IMR-90 (cell line): ENCODE data around the gene NKAIN4. TPM values are rescaled to one million over a fixed set of nuclear protein-coding genes. Genes with fewer than 3 reads are reported as not detected.

ENCODE experiments used
- ATAC-seq: fragments of 200-7000 bp; cut with Tn5 transposase; 2 replicates; pipeline ENCODE4 v1.9.1; 2020; ENCODE audit warnings: low read depth, mild to moderate bottlenecking, moderate library complexity
- BruUV-seq: library from RNA; stranded (reverse); fragments of 400-500 nt; replicated peaks from 2 replicates; lab custom pipeline; 2021; lab: Mats Ljungman, UMichigan
- CTCF ChIA-PET: fragments of 300-600 bp; formaldehyde crosslinking; extraction: SDS; loops from one replicate; lab custom pipeline; 2021; ENCODE audit warnings: antibody characterized with exemption; lab: Yijun Ruan, JAX
- POLR2A ChIA-PET: fragments of 300-600 bp; sonication (Branson Sonifier 250); formaldehyde crosslinking; loops from one replicate; lab custom pipeline; 2022; ENCODE audit warnings: antibody characterized with exemption; ENCODE audit not compliant: unreplicated experiment; lab: Charles Lee
- DNase-seq: peaks from one replicate; pipeline ENCODE4 v3.0.0; 2013
- H2AFZ ChIP-seq: replicated peaks from 2 replicates; pipeline ENCODE3; 2013; ENCODE audit warnings: low read length, mild to moderate bottlenecking; ENCODE audit not compliant: poor library complexity
- H2AK5ac ChIP-seq: 2 replicates; pipeline ENCODE4 v1.6.1; 2013; ENCODE audit warnings: low read depth, low read length, inconsistent platforms
- H2AK9ac ChIP-seq: replicated peaks from 2 replicates; pipeline ENCODE3; 2013; ENCODE audit warnings: mild to moderate bottlenecking, low read depth, low read length, moderate library complexity; ENCODE audit not compliant: poor library complexity
- H2BK120ac ChIP-seq: 2 replicates; pipeline ENCODE4 v1.6.1; 2013; ENCODE audit warnings: low read depth, low read length, inconsistent platforms
- H2BK15ac ChIP-seq: 3 replicates; pipeline ENCODE4 v1.6.1; 2013; ENCODE audit warnings: low read depth, low read length, inconsistent platforms
- H2BK20ac ChIP-seq: 2 replicates; pipeline ENCODE4 v1.6.1; 2013; ENCODE audit warnings: low read depth, mild to moderate bottlenecking, inconsistent platforms, low read length, moderate library complexity
- H2BK5ac ChIP-seq: 2 replicates; pipeline ENCODE4 v1.6.1; 2013; ENCODE audit warnings: mild to moderate bottlenecking, low read depth, low read length, inconsistent platforms; ENCODE audit not compliant: poor library complexity, severe bottlenecking
- H3K14ac ChIP-seq: replicated peaks from 2 replicates; pipeline ENCODE4 v1.6.1; 2013; ENCODE audit warnings: low read depth, low read length, inconsistent platforms
- H3K18ac ChIP-seq: 2 replicates; pipeline ENCODE4 v1.6.1; 2013; ENCODE audit warnings: low read depth, low read length, control low read depth
- H3K23ac ChIP-seq: 2 replicates; pipeline ENCODE4 v1.6.1; 2013; ENCODE audit warnings: low read depth, low read length, inconsistent platforms
- H3K27ac ChIP-seq: 2 replicates; pipeline ENCODE4 v1.5.1; 2013; ENCODE audit warnings: mild to moderate bottlenecking, control low read depth, low read length; ENCODE audit not compliant: insufficient read depth
- H3K27me3 ChIP-seq: 2 replicates; pipeline ENCODE4 v1.6.1; 2013; ENCODE audit warnings: low read length; ENCODE audit not compliant: control insufficient read depth, insufficient read depth
- H3K36me3 ChIP-seq: 2 replicates; pipeline ENCODE4 v1.6.1; 2013; ENCODE audit warnings: low read length, mixed read lengths; ENCODE audit not compliant: control insufficient read depth, insufficient read depth
- H3K4ac ChIP-seq: 2 replicates; pipeline ENCODE4 v1.6.1; 2013; ENCODE audit warnings: low read depth, low read length, inconsistent platforms
- H3K4me1 ChIP-seq: 2 replicates; pipeline ENCODE4 v1.6.1; 2013; ENCODE audit warnings: low read length, mixed read lengths; ENCODE audit not compliant: control insufficient read depth, insufficient read depth
- H3K4me2 ChIP-seq: 2 replicates; pipeline ENCODE4 v1.6.1; 2013; ENCODE audit warnings: low read depth, mild to moderate bottlenecking, control low read depth, low read length, moderate library complexity
- H3K4me3 ChIP-seq: 2 replicates; pipeline ENCODE4 v1.5.1; 2013; ENCODE audit warnings: low read depth, mild to moderate bottlenecking, control low read depth, low read length, moderate library complexity; ENCODE audit not compliant: insufficient read depth
- H3K56ac ChIP-seq: 2 replicates; pipeline ENCODE4 v1.6.1; 2013; ENCODE audit warnings: low read length, inconsistent platforms; ENCODE audit not compliant: insufficient read depth; ENCODE audit errors: extremely low read depth
- H3K79me1 ChIP-seq, 2 experiments: 2 replicates each; pipeline ENCODE4 v1.6.1; 2013; ENCODE audit warnings: low read length in 2 of 2, inconsistent platforms in 1 of 2, low read depth in 1 of 2
- H3K9ac ChIP-seq: 2 replicates; pipeline ENCODE4 v1.6.1; 2013; ENCODE audit warnings: low read depth, low read length, control low read depth
- H3K9me1 ChIP-seq: 2 replicates; pipeline ENCODE4 v1.6.1; 2013; ENCODE audit warnings: low read length, inconsistent platforms; ENCODE audit not compliant: insufficient read depth
- H3K9me3 ChIP-seq: 2 replicates; pipeline ENCODE4 v1.6.1; 2013; ENCODE audit warnings: low read length; ENCODE audit not compliant: control insufficient read depth, insufficient read depth
- H4K20me1 ChIP-seq: 2 replicates; pipeline ENCODE4 v1.6.1; 2013; ENCODE audit warnings: low read length, inconsistent platforms; ENCODE audit not compliant: insufficient read depth
- H4K5ac ChIP-seq: 2 replicates; pipeline ENCODE4 v1.6.1; 2013; ENCODE audit warnings: mild to moderate bottlenecking, low read depth, low read length, control low read depth
- H4K8ac ChIP-seq, 2 experiments: 2 replicates each; pipeline ENCODE4 v1.6.1; 2013; ENCODE audit warnings: low read depth in 2 of 2, low read length in 2 of 2, control low read depth in 1 of 2, inconsistent platforms in 1 of 2
- H4K91ac ChIP-seq: 2 replicates; pipeline ENCODE4 v1.6.1; 2013; ENCODE audit warnings: low read depth, low read length, inconsistent platforms; ENCODE audit not compliant: insufficient read depth
- BHLHE40 ChIP-seq: fragments of 150-350 bp; IDR thresholded peaks from 2 replicates; pipeline ENCODE4 v1.6.1; 2016; ENCODE audit warnings: mild to moderate bottlenecking, low read depth, low read length
- CEBPB ChIP-seq: IDR thresholded peaks from 2 replicates; pipeline ENCODE4 v1.6.1; 2012; ENCODE audit warnings: low read depth, low read length, improper control_type of control experiment
- CHD1 ChIP-seq: IDR thresholded peaks from 2 replicates; pipeline ENCODE4 v1.6.1; 2012; ENCODE audit warnings: low read depth, low read length, improper control_type of control experiment
- FOS ChIP-seq: fragments of 150-350 bp; IDR thresholded peaks from 2 replicates; pipeline ENCODE4 v1.6.1; 2016; ENCODE audit warnings: low read depth, low read length
- MAFK ChIP-seq: IDR thresholded peaks from 2 replicates; pipeline ENCODE4 v1.6.1; 2012; ENCODE audit warnings: low read depth, low read length, improper control_type of control experiment
- MAZ ChIP-seq: IDR thresholded peaks from 2 replicates; pipeline ENCODE4 v1.6.1; 2012; ENCODE audit warnings: low read depth, mild to moderate bottlenecking, low read length, improper control_type of control experiment, moderate library complexity, borderline replicate concordance
- NFE2L2 ChIP-seq: fragments of 150-350 bp; IDR thresholded peaks from 2 replicates; pipeline ENCODE4 v1.6.1; 2016; ENCODE audit warnings: low read depth, mild to moderate bottlenecking, low read length
- POLR2A ChIP-seq: IDR thresholded peaks from 2 replicates; pipeline ENCODE4 v1.6.1; 2012; ENCODE audit warnings: mild to moderate bottlenecking, low read depth, low read length
- RAD21 ChIP-seq: IDR thresholded peaks from 2 replicates; pipeline ENCODE4 v1.6.1; 2012; ENCODE audit warnings: low read length, improper control_type of control experiment
- RFX5 ChIP-seq: IDR thresholded peaks from 2 replicates; pipeline ENCODE4 v1.8.0; 2012; ENCODE audit warnings: low read depth, mild to moderate bottlenecking, low read length, moderate library complexity
- SMC3 ChIP-seq: fragments of 150-350 bp; IDR thresholded peaks from 2 replicates; pipeline ENCODE4 v1.6.1; 2016; ENCODE audit warnings: low read depth, mild to moderate bottlenecking, antibody characterized with exemption, low read length, moderate library complexity
- WGBS, 2 experiments: methylation state at CpG; one replicate each; pipeline versions ENCODE4 v1.1.5 to v1.1.7; 2013; ENCODE audit warnings: missing lambda C conversion rate in 2 of 2; ENCODE audit not compliant: insufficient read length in 1 of 2; ENCODE audit errors: extremely low coverage in 2 of 2; 5-methylcytosine and 5-hydroxymethylcytosine counted together
- dilution Hi-C: fragments of 300-500 bp; cut with HindIII; formaldehyde crosslinking; loops from one replicate; pipeline ENCODE4 v1.14.3; 2018; ENCODE audit warnings: low sequenced_read_pairs; ENCODE audit not compliant: unreplicated experiment
- in situ Hi-C: fragments of 300-500 bp; cut with MboI; formaldehyde crosslinking; loops from 3 replicates; pipeline ENCODE4 v1.14.3; 2019; ENCODE audit warnings: low sequenced_read_pairs, inconsistent platforms, mixed read lengths
- intact Hi-C: fragments of 100-400 bp; cut with micrococcal nuclease; formaldehyde crosslinking; loops from 2 replicates; pipeline ENCODE4 v1.10.0; 2022
- polyA plus RNA-seq, 3 experiments: library from polyadenylated mRNA; depleted of rRNA; stranded (reverse); fragments of >200 nt; gene quantifications; 2 replicates each; pipeline ENCODE4 v1.2.3, GENCODE V29; 2012; ENCODE audit warnings: low replicate concordance in 1 of 3
- total RNA-seq: library from RNA; depleted of rRNA; stranded (reverse); fragments of >200 nt; gene quantifications from 2 replicates; pipeline ENCODE4 v1.2.3, GENCODE V29; 2012
- TF ChIP-seq, protein P1 (sequence below): conservative IDR thresholded peaks from 2 replicates; pipeline ENCODE4 v1.5.1; 2012; ENCODE audit warnings: mild to moderate bottlenecking, low read depth, low read length, improper control_type of control experiment
- TF ChIP-seq, protein P2 (sequence below): fragments of 150-350 bp; IDR thresholded peaks from 2 replicates; pipeline ENCODE4 v1.6.1; 2016; ENCODE audit warnings: low read depth, mild to moderate bottlenecking, low read length, moderate library complexity, borderline replicate concordance
- TF ChIP-seq, protein P3 (sequence below): fragments of 150-350 bp; IDR thresholded peaks from 2 replicates; pipeline ENCODE4 v1.6.1; 2017; ENCODE audit warnings: mild to moderate bottlenecking, antibody characterized with exemption, low read length, low read depth

NKAIN4 gene
- total and polyA plus RNA-seq, 2 of the 4 experiments (the other 2 are of a cell fraction), result not detected

DNA sequence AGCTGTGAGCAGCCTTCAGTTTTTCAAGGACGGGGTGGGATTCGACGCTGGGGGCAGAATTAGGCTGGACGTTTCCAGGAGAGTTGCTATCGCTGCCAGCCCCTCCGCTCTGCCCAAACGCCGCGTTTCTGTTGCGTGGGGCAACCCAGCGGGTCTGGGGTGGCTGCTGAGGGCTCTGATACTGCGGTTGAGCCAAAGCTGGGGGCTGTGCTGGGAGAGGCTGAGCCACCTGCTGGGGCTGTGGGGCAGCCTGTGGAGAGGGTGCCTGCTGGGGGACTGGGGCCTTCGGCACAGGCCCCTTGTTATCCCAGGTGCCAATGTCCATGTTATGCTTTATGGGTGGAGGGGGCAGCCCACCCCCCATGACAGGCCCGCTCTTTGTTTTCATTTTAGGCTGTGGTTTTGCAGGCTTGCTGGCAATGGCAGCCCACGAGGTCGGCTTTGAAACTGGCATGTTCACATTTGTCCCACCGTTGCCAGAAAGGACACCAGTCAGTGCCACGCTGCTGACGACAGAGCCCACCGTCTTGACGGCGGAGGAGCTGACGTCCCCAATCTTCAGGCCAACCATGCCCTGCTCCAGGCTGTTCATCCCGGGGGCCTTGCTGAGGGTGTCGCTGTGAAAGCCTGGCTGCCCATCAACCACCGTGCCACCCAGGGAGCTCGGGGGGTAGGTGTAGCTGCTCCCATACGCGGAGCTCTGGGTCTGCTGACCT lies 51.3 kb downstream of the NKAIN4 start:
- ATAC-seq, result no peak
- Histone ChIP-seq H2AFZ (no peak overlapping the region), H2BK5ac (no peak overlapping the region), H3K79me1 (peaks cover 21 to 78% of the 10 kb centered on the region in 2 experiments), H2BK120ac (no peak overlapping the region), H3K56ac (no peak overlapping the region), H2AK5ac (no peak overlapping the region), H2BK20ac (no peak overlapping the region), H3K9me3 (no peaks in the 10 kb centered on the region), H3K36me3 (peaks cover 52% of the 10 kb centered on the region), H4K8ac (no peak overlapping the region), H3K27me3 (no peaks in the 10 kb centered on the region), H3K4me3 (no peak overlapping the region), H3K9me1 (no peaks in the 10 kb centered on the region; the same call in 1 of the 2 replicates), H3K4ac (no peak overlapping the region), H3K9ac (no peak overlapping the region), H4K20me1 (peaks cover 95% of the 10 kb centered on the region), H3K4me1 (no peaks in the 10 kb centered on the region; the same call in 1 of the 2 replicates), H2BK15ac (no peak overlapping the region), H3K4me2 (no peak overlapping the region), H3K23ac (no peak overlapping the region), H4K91ac (no peak overlapping the region), H4K5ac (no peak overlapping the region), H2AK9ac (no peak overlapping the region), H3K18ac (no peak overlapping the region), H3K14ac (no peak overlapping the region), H3K27ac (no peak overlapping the region)
- TF ChIP-seq, protein P1, sequence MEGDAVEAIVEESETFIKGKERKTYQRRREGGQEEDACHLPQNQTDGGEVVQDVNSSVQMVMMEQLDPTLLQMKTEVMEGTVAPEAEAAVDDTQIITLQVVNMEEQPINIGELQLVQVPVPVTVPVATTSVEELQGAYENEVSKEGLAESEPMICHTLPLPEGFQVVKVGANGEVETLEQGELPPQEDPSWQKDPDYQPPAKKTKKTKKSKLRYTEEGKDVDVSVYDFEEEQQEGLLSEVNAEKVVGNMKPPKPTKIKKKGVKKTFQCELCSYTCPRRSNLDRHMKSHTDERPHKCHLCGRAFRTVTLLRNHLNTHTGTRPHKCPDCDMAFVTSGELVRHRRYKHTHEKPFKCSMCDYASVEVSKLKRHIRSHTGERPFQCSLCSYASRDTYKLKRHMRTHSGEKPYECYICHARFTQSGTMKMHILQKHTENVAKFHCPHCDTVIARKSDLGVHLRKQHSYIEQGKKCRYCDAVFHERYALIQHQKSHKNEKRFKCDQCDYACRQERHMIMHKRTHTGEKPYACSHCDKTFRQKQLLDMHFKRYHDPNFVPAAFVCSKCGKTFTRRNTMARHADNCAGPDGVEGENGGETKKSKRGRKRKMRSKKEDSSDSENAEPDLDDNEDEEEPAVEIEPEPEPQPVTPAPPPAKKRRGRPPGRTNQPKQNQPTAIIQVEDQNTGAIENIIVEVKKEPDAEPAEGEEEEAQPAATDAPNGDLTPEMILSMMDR, result no peak
- no peak for TF ChIP-seq MAFK
- TF ChIP-seq RAD21, result no peak
- no peak for TF ChIP-seq BHLHE40
- no peak for TF ChIP-seq MAZ
- TF ChIP-seq POLR2A, result no peak
- no peak for TF ChIP-seq RFX5
- TF ChIP-seq CHD1, result no peak
- TF ChIP-seq CEBPB, result no peak
- no peak for TF ChIP-seq FOS
- no peak for TF ChIP-seq SMC3
- TF ChIP-seq, protein P2, sequence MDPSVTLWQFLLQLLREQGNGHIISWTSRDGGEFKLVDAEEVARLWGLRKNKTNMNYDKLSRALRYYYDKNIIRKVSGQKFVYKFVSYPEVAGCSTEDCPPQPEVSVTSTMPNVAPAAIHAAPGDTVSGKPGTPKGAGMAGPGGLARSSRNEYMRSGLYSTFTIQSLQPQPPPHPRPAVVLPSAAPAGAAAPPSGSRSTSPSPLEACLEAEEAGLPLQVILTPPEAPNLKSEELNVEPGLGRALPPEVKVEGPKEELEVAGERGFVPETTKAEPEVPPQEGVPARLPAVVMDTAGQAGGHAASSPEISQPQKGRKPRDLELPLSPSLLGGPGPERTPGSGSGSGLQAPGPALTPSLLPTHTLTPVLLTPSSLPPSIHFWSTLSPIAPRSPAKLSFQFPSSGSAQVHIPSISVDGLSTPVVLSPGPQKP, result no peak
- TF ChIP-seq, protein P3, sequence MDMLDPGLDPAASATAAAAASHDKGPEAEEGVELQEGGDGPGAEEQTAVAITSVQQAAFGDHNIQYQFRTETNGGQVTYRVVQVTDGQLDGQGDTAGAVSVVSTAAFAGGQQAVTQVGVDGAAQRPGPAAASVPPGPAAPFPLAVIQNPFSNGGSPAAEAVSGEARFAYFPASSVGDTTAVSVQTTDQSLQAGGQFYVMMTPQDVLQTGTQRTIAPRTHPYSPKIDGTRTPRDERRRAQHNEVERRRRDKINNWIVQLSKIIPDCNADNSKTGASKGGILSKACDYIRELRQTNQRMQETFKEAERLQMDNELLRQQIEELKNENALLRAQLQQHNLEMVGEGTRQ, result no peak
- no peak for TF ChIP-seq NFE2L2
- CTCF ChIA-PET, result no interaction called here
- POLR2A ChIA-PET, result interaction anchor here (0.6 kb wide), 1 partner anchor 173 kb away, joined by 3 read pairs; no protein-coding TSS in a partner anchor
- no peak for DNase-seq
- BruUV-seq, result no TSS peak
- intact Hi-C loops, result no loop called here
- 95% methylated on average over 15 of the region's 29 CpGs; no CpG with 5 or more reads in 1 of the 2 experiments for WGBS, 2 experiments
- dilution Hi-C loops, result no loop called here
- in situ Hi-C loops, result no loop called here
